ENCODE results near the gene CASP5. TPM values are rescaled to one million over a fixed set of nuclear protein-coding genes. Genes with fewer than 3 reads are reported as not detected.

Gene CASP5
- total RNA-seq, 1 donor, result not detected

GRCh38 chr11:105027678-105028077 lies 4.7 kb upstream of the CASP5 start:
- DNase-seq (ENCODE audit: low read depth), result no peak
- TF ChIP-seq CTCF (IDR thresholded peaks at IDR 0.05; ENCODE audit: insufficient read depth, low read length), result no peak
- H3K4me3 ChIP-seq (ENCODE audit: low read depth, low read length), result no peak overlapping the region

- no peak for TF ChIP-seq CTCF (IDR thresholded peaks at IDR 0.05; ENCODE audit: insufficient read depth, low read length)
- no peak overlapping the region for H3K4me3 ChIP-seq (ENCODE audit: low read depth, low read length)
- DNase-seq (ENCODE audit: low read depth), result no peak
These were observed 1.4 kb upstream of the CASP5 start for GRCh38 chr11:105024394-105024793.

GRCh38 chr11:105022527-105022926 lies 441 bp downstream of the CASP5 start:
- DNase-seq (ENCODE audit: low read depth), result no peak
- H3K4me3 ChIP-seq (ENCODE audit: low read depth, low read length), result no peak overlapping the region
- no peak for TF ChIP-seq CTCF (IDR thresholded peaks at IDR 0.05; ENCODE audit: insufficient read depth, low read length)

- TF ChIP-seq CTCF (IDR thresholded peaks at IDR 0.05; ENCODE audit: insufficient read depth, low read length), result no peak
- H3K4me3 ChIP-seq (ENCODE audit: low read depth, low read length), result no peak overlapping the region
- no peak for DNase-seq (ENCODE audit: low read depth)
These were observed 15.5 kb downstream of the CASP5 start for GRCh38 chr11:105007463-105007862.

- TF ChIP-seq CTCF (IDR thresholded peaks at IDR 0.05; ENCODE audit: insufficient read depth, low read length), result no peak
- no peak for DNase-seq (ENCODE audit: low read depth)
- H3K4me3 ChIP-seq (ENCODE audit: low read depth, low read length), result no peak overlapping the region
These were observed 17.5 kb downstream of the CASP5 start for GRCh38 chr11:105005451-105005845.

GRCh38 chr11:105004021-105004420 lies 18.9 kb downstream of the CASP5 start:
- TF ChIP-seq CTCF (IDR thresholded peaks at IDR 0.05; ENCODE audit: insufficient read depth, low read length), result no peak
- DNase-seq (ENCODE audit: low read depth), result peak; percentile 9
- no peak overlapping the region for H3K4me3 ChIP-seq (ENCODE audit: low read depth, low read length)

GRCh38 chr11:105003151-105003550 lies 19.8 kb downstream of the CASP5 start:
- no peak for TF ChIP-seq CTCF (IDR thresholded peaks at IDR 0.05; ENCODE audit: insufficient read depth, low read length)
- no peak for DNase-seq (ENCODE audit: low read depth)
- no peak overlapping the region for H3K4me3 ChIP-seq (ENCODE audit: low read depth, low read length)
